Neural crest cell (in vitro differentiated cells): ENCODE measurements around the gene NXPH4. TPM values are rescaled to one million over a fixed set of nuclear protein-coding genes. Genes with fewer than 3 reads are reported as not detected.

Experiments used
- DNase-seq: peaks from one replicate; pipeline ENCODE4 v3.0.0; 2021; ENCODE audit warnings: low read depth, mixed read lengths, low spot score
- H3K27ac Mint-ChIP-seq: one replicate; pipeline ENCODE4 v1.8.0; 2021; ENCODE audit warnings: mild to moderate bottlenecking, mixed read lengths; ENCODE audit not compliant: unreplicated experiment
- H3K27me3 Mint-ChIP-seq: 2 replicates; pipeline ENCODE4 v1.8.0; 2021; ENCODE audit warnings: low read depth, mild to moderate bottlenecking, mixed read lengths
- H3K36me3 Mint-ChIP-seq: 2 replicates; pipeline ENCODE4 v1.8.0; 2021; ENCODE audit warnings: low read depth, mild to moderate bottlenecking, mixed read lengths
- H3K4me1 Mint-ChIP-seq: 2 replicates; pipeline ENCODE4 v1.8.0; 2021; ENCODE audit warnings: mixed read lengths
- H3K4me3 Mint-ChIP-seq: one replicate; pipeline ENCODE4 v1.8.0; 2021; ENCODE audit warnings: mild to moderate bottlenecking, mixed read lengths
- H3K9me3 Mint-ChIP-seq: 2 replicates; pipeline ENCODE4 v1.8.0; 2021; ENCODE audit warnings: mixed read lengths
- CTCF ChIP-seq: fragments of 200-600 bp; sonication (generic); conservative IDR thresholded peaks from 2 replicates; pipeline ENCODE4 v1.5.0; 2021; ENCODE audit warnings: antibody characterized with exemption, mild to moderate bottlenecking
- total RNA-seq: library from RNA; stranded (reverse); gene quantifications from 2 replicates; pipeline ENCODE4 v1.2.1, GENCODE V29; 2021

Gene NXPH4
- total RNA-seq, 1 donor from 2014 or later, result 0.91 TPM

- Mint-ChIP-seq H3K27me3 (peaks cover 93% of the 10 kb centered on the region), H3K4me3 (peak overlapping the region; percentile 47), H3K9me3 (no peaks in the 10 kb centered on the region), H3K27ac (no peak overlapping the region), H3K36me3 (no peaks in the 10 kb centered on the region), H3K4me1 (peaks cover 52% of the 10 kb centered on the region)
- TF ChIP-seq CTCF, result no peak
- no peak for DNase-seq
Measured at GRCh38 chr12:57219205-57219992, 2.8 kb downstream of the NXPH4 start.

GRCh38 chr12:57219993-57220754 lies 3.6 kb downstream of the NXPH4 start:
- peak overlapping the region; percentile 47 for H3K4me3 Mint-ChIP-seq

GRCh38 chr12:57220770-57221168 lies 4.2 kb downstream of the NXPH4 start:
- Mint-ChIP-seq H3K27me3 (peaks cover 90% of the 10 kb centered on the region), H3K27ac (no peak overlapping the region), H3K4me1 (peaks cover 45% of the 10 kb centered on the region), H3K4me3 (peak overlapping the region; percentile 5), H3K9me3 (no peaks in the 10 kb centered on the region), H3K36me3 (no peaks in the 10 kb centered on the region)
- DNase-seq, result no peak
- TF ChIP-seq CTCF, result no peak

More at GRCh38 chr12:57219993-57220754, 3.6 kb downstream of the NXPH4 start:
- no peaks in the 10 kb centered on the region for H3K36me3 Mint-ChIP-seq
- no peak for DNase-seq
- peaks cover 51% of the 10 kb centered on the region for H3K4me1 Mint-ChIP-seq
- no peak overlapping the region for H3K27ac Mint-ChIP-seq
- H3K9me3 Mint-ChIP-seq, result no peaks in the 10 kb centered on the region
- peaks cover 91% of the 10 kb centered on the region for H3K27me3 Mint-ChIP-seq
- no peak for TF ChIP-seq CTCF

DNA sequence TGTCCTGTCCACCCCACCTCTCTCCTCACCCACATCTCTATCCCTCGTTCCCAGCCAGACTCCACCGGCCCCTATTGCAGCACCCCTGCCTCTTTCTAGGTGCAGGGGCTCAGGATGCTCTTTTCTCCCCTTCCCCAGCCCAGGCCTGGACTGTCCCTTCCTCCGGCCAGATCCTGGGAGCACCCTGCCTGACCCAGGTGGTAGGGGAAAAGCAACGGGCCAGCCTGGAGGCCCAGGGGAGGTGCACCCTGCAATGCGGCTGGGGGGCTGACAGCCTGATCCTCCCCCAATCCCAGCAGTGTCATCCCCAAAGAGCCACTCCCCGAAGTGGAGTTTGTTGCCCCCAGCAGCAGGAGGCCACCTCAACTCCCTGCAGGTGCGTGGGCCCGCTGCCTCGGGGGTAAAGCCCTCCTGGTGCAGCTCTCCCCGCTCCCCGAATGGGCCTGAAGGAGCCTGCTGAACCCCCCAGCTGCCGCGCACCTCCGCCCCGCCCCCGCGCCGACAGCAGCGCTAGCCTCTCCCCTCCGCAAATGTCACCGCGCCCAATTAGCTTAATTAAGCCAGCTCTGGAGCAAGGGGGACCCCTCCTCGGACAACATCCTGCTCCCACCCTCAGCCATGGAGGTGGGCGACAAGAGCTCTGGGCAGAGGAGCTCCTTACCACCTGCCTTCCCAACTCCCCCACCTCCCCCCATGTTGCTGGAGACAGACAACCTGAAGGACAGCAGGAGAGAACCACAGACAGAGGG lies 4.7 kb downstream of the NXPH4 start:
- H3K4me3 Mint-ChIP-seq, result peak overlapping the region; percentile 5
- H3K27ac Mint-ChIP-seq, result no peak overlapping the region
- H3K27me3 Mint-ChIP-seq, result peaks cover 91% of the 10 kb centered on the region
- H3K9me3 Mint-ChIP-seq, result no peaks in the 10 kb centered on the region
- no peak for TF ChIP-seq CTCF
- H3K36me3 Mint-ChIP-seq, result no peaks in the 10 kb centered on the region
- H3K4me1 Mint-ChIP-seq, result peaks cover 45% of the 10 kb centered on the region
- no peak for DNase-seq

- DNase-seq, result no peak
- TF ChIP-seq CTCF, result no peak
- H3K27ac Mint-ChIP-seq, result no peak overlapping the region
- peaks cover 51% of the 10 kb centered on the region for H3K4me1 Mint-ChIP-seq
- H3K9me3 Mint-ChIP-seq, result no peaks in the 10 kb centered on the region
- H3K36me3 Mint-ChIP-seq, result no peaks in the 10 kb centered on the region
- peaks cover 93% of the 10 kb centered on the region for H3K27me3 Mint-ChIP-seq
- peak overlapping the region; percentile 5 for H3K4me3 Mint-ChIP-seq
Measured at GRCh38 chr12:57222286-57223190, 5.9 kb downstream of the NXPH4 start.
